CD4-positive, alpha-beta T cell (primary cell): ENCODE measurements around the gene CENPA. TPM values are rescaled to one million over a fixed set of nuclear protein-coding genes. Genes with fewer than 3 reads are reported as not detected.

Experiments used
- ATAC-seq: fragments of 200-7000 bp; cut with Tn5 transposase; one replicate; pipeline ENCODE4 v1.10.0; 2022; ENCODE audit warnings: mild to moderate bottlenecking; ENCODE audit not compliant: poor library complexity
- CTCF ChIA-PET: fragments of 350-600 bp; sonication (Branson Sonifier 250); formaldehyde crosslinking; loops from one replicate; lab custom pipeline; 2021; ENCODE audit warnings: antibody characterized with exemption, inconsistent platforms; lab: Charles Lee
- POLR2A ChIA-PET: fragments of 350-600 bp; sonication (Branson Sonifier 250); formaldehyde crosslinking; loops from one replicate; lab custom pipeline; 2021; ENCODE audit warnings: antibody characterized with exemption, inconsistent platforms; lab: Charles Lee
- DNase-seq, 14 experiments: peaks; one replicate each; pipeline ENCODE4 v3.0.0-alpha.2; 2013 to 2020; ENCODE audit warnings: mixed read lengths in 2 of 14
- H3K27ac ChIP-seq, 2 donors: one replicate each; pipeline versions ENCODE4 v1.5.1 to v1.7.0; 2013; ENCODE audit warnings: low read length in 2 of 2, low read depth in 1 of 2, mild to moderate bottlenecking in 1 of 2
- H3K27me3 ChIP-seq, 2 experiments: 1 replicate in 1 of 2; 2 replicates in 1 of 2; pipeline versions ENCODE4 v1.6.1 to v1.7.0; 2013; ENCODE audit warnings: low read length in 2 of 2, control low read depth in 1 of 2, mild to moderate bottlenecking in 1 of 2, moderate library complexity in 1 of 2; ENCODE audit not compliant: insufficient read depth in 2 of 2, control insufficient read depth in 1 of 2
- H3K36me3 ChIP-seq: one replicate; pipeline ENCODE4 v1.6.1; 2013; ENCODE audit warnings: low read length, control low read depth; ENCODE audit not compliant: insufficient read depth
- H3K4me1 ChIP-seq: one replicate; pipeline ENCODE4 v1.6.1; 2013; ENCODE audit warnings: low read length, control low read depth; ENCODE audit not compliant: insufficient read depth
- H3K4me3 ChIP-seq: one replicate; pipeline ENCODE4 v1.5.1; 2013; ENCODE audit warnings: mild to moderate bottlenecking, low read length, moderate library complexity
- H3K9me3 ChIP-seq, 2 experiments: 1 replicate in 1 of 2; 2 replicates in 1 of 2; pipeline versions ENCODE4 v1.6.1 to v1.7.0; 2013; ENCODE audit warnings: low read length in 2 of 2, mild to moderate bottlenecking in 2 of 2, control low read depth in 1 of 2, moderate library complexity in 1 of 2; ENCODE audit not compliant: control insufficient read depth in 1 of 2, insufficient read depth in 1 of 2
- H3K27ac Mint-ChIP-seq: one replicate; pipeline ENCODE4 v1.8.0; 2020; ENCODE audit warnings: mixed read lengths
- H3K27me3 Mint-ChIP-seq: one replicate; pipeline ENCODE4 v1.8.0; 2021; ENCODE audit warnings: mixed read lengths
- H3K36me3 Mint-ChIP-seq: one replicate; pipeline ENCODE4 v1.8.0; 2021; ENCODE audit warnings: low read depth, mixed read lengths
- H3K4me1 Mint-ChIP-seq: one replicate; pipeline ENCODE4 v1.8.0; 2021; ENCODE audit warnings: low read depth, mixed read lengths
- H3K4me3 Mint-ChIP-seq: one replicate; pipeline ENCODE4 v1.8.0; 2020; ENCODE audit warnings: mild to moderate bottlenecking, mixed read lengths
- H3K9me3 Mint-ChIP-seq: one replicate; pipeline ENCODE4 v1.8.0; 2020; ENCODE audit warnings: mixed read lengths
- intact Hi-C, 2 experiments: fragments of 100-400 bp; cut with DNase I in 1 of 2; cut with micrococcal nuclease in 1 of 2; formaldehyde crosslinking; loops; one replicate each; pipeline versions ENCODE4 v1.15.1 to v1.9.0; 2023 to 2025; cut with DNase I, micrococcal nuclease
- total RNA-seq, 174 experiments: library from RNA in 2 of 174; stranded (reverse) in 2 of 174; gene quantifications; one replicate each; pipeline ENCODE4 v1.2.3 and lab custom pipeline; 2021 to 2026
- TF ChIP-seq, protein P1 (sequence below): fragments of 200-600 bp; IDR thresholded peaks from one replicate; pipeline ENCODE4 v1.8.0; 2022; ENCODE audit warnings: antibody characterized with exemption, mild to moderate bottlenecking

The CENPA gene
- total RNA-seq, 2 experiments from 2014 or later, result 1.0 to 1.1 TPM

DNA sequence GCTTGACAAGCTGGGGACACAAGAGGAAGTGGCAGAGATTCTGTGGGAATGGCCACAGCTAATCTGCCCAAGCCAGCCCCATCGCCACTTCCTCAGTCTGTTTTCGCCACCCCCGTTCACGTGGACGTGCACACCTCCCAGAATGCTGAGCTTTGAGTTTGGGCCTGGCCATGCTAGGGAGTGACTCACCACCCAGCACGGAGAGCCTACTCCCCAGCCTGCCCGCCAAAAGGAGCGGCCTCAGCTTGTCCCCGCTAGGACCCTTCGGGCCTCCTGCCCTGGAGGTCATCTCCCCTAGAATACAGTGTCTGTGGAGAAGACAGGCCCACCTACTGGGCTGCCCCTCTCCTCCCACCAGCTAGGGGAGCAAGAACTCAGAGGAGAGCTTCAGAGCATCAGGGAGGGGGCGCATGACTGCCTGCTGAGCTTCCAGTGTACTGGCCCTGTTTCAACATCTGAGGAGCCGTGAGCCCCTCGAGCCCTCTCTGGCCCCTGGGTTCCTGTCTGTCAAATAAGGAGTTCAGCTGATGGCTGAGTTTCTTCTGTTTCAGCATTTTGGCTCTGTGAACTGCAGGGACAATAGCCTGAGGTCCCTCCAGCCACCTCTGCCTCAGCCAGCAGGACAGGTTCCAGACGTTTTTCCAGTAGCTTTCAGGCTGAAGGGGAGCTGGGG lies 16.6 kb upstream of the CENPA start:
- H3K27me3 ChIP-seq, result no peaks in the 10 kb centered on the region
- H3K4me1 Mint-ChIP-seq, result peaks cover 81% of the 10 kb centered on the region
- H3K27ac ChIP-seq, result peak overlapping the region in 1 of 2 donors; percentile 13
- H3K4me3 ChIP-seq, result no peak overlapping the region
- peaks cover 74% of the 10 kb centered on the region for H3K4me1 ChIP-seq
- H3K4me3 Mint-ChIP-seq, result peak overlapping the region; percentile 25
- ChIA-PET CTCF (no interaction called here), POLR2A (no interaction called here)
- no peaks in the 10 kb centered on the region for H3K9me3 ChIP-seq
- peaks cover 12% of the 10 kb centered on the region for H3K36me3 ChIP-seq
- ATAC-seq, result no peak
- peak in 4 of 14 experiments; percentile 9 to 77 (median 64) for DNase-seq
- intact Hi-C loops, result loop anchor here in 1 of 2 experiments (10.0 kb wide), 1 partner anchor 1126 kb away; the partner anchor contains the start of genes BABAM2 and RBKS
- H3K27ac Mint-ChIP-seq, result peak overlapping the region; percentile 92
- peaks cover 23% of the 10 kb centered on the region for H3K36me3 Mint-ChIP-seq
- H3K9me3 Mint-ChIP-seq, result no peaks in the 10 kb centered on the region
- no peaks in the 10 kb centered on the region for H3K27me3 Mint-ChIP-seq
- TF ChIP-seq, protein P1, sequence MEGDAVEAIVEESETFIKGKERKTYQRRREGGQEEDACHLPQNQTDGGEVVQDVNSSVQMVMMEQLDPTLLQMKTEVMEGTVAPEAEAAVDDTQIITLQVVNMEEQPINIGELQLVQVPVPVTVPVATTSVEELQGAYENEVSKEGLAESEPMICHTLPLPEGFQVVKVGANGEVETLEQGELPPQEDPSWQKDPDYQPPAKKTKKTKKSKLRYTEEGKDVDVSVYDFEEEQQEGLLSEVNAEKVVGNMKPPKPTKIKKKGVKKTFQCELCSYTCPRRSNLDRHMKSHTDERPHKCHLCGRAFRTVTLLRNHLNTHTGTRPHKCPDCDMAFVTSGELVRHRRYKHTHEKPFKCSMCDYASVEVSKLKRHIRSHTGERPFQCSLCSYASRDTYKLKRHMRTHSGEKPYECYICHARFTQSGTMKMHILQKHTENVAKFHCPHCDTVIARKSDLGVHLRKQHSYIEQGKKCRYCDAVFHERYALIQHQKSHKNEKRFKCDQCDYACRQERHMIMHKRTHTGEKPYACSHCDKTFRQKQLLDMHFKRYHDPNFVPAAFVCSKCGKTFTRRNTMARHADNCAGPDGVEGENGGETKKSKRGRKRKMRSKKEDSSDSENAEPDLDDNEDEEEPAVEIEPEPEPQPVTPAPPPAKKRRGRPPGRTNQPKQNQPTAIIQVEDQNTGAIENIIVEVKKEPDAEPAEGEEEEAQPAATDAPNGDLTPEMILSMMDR, result no peak

DNA sequence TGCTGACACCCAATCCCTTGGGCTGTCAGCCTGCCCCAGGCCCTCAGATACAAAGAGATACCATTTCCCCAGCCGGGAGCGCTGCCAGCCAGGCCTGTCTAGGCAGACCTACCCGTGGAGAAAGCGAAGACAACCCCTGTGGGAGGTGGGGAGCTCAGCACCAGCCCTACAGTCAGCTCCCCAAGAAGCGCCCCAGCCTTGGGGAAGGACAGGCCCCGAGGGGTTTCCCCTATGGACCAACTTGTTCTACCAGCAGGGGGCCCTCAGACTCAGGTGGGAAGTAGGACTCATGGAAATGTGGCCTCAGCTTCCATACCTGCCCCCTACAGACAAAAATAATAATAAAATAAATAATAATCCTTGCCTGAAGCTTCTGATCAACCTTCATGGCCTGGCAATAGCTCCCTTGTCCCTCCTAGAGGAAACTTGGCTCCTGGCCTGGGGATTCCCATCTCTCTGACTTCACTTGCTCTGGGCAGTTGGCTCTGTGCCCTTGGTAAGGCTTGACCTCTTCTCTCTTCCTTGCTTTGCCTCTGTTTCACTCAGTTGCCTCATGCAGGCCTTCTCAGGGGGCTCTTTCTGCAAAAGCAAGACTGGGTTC lies 14.8 kb upstream of the CENPA start:
- peaks cover 57% of the 10 kb centered on the region for H3K4me1 ChIP-seq
- H3K9me3 ChIP-seq, result no peaks in the 10 kb centered on the region
- ATAC-seq, result no peak
- CTCF ChIA-PET, result interaction anchor here (0.7 kb wide), 1 partner anchor 14 kb away, joined by 3 read pairs; the partner anchor contains the start of gene CENPA
- H3K9me3 Mint-ChIP-seq, result no peaks in the 10 kb centered on the region
- peak overlapping the region; percentile 92 for H3K27ac Mint-ChIP-seq
- peaks cover 30% of the 10 kb centered on the region for H3K36me3 ChIP-seq
- H3K4me3 Mint-ChIP-seq, result no peak overlapping the region
- intact Hi-C loops, result no loop called here
- no peaks in the 10 kb centered on the region for H3K27me3 ChIP-seq
- no peak overlapping the region for H3K4me3 ChIP-seq
- POLR2A ChIA-PET, result interaction anchor here (0.7 to 0.8 kb wide), 2 partner anchors 11 to 297 kb away, joined by 3 to 5 read pairs; no protein-coding TSS in a partner anchor
- H3K36me3 Mint-ChIP-seq, result peaks cover 32% of the 10 kb centered on the region
- DNase-seq, result peak in 6 of 14 experiments; percentile 20 to 69 (median 30)
- H3K27ac ChIP-seq, result peak overlapping the region in 1 of 2 donors; percentile 18
- TF ChIP-seq, protein P1, result peak; percentile 11
- no peaks in the 10 kb centered on the region for H3K27me3 Mint-ChIP-seq
- H3K4me1 Mint-ChIP-seq, result peaks cover 67% of the 10 kb centered on the region

DNA sequence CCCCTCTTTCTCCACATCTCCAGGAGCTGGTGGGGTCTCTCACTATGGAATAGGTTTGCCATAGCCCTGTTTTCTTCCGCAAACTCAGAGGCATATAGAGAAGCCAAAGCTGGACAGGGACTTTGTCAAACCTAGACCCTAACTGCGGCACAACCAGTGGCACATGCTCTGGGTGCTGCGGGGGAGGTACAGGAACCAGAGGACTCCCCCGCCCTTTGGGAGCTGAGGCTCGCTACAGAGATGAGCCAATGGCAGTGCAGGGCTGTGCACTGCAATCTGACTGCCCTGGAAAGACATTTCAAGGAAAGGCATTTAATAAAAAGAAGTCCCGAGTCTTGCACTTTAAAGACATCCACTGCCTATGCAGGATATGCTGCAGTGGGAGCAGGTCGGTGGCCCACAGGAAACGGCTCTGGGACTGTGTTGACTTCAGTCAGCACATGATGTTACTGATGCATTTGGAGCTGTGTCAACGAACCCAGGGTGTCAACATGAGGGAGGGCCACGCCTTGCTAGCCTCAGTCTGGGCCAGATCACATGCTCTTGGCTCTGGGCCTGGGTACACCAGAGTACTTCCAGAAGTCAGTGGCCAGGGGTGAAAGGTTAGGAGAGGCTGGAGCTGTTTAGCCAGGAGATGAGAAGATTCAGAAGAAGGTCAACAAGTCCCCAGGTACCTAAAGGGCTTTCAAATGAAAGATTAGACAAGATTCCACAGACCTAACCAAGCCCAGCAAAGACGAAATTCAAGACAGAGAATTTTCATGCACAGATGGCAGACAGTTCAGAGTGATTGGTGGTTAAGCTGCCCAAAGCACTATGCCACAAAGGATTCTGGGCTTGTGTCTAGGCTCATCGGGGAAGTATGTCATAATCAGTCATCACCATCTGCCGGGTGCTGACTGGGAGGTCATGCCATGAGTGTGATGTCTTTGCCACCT lies 13.5 kb upstream of the CENPA start:
- Mint-ChIP-seq H3K36me3 (peaks cover 45% of the 10 kb centered on the region), H3K4me1 (peaks cover 56% of the 10 kb centered on the region), H3K27me3 (no peaks in the 10 kb centered on the region), H3K9me3 (no peaks in the 10 kb centered on the region), H3K4me3 (peak overlapping the region; percentile 26), H3K27ac (peak overlapping the region; percentile 92)
- intact Hi-C loops, result no loop called here
- Histone ChIP-seq H3K9me3 (no peaks in the 10 kb centered on the region), H3K36me3 (peaks cover 42% of the 10 kb centered on the region), H3K4me3 (no peak overlapping the region), H3K27me3 (no peaks in the 10 kb centered on the region), H3K27ac (peak overlapping the region; percentile 18 to 68), H3K4me1 (peaks cover 47% of the 10 kb centered on the region)
- TF ChIP-seq, protein P1, result no peak
- DNase-seq (peak in 11 of 14 experiments; percentile 21 to 72 (median 33)), ATAC-seq (peak; percentile 85)
- POLR2A ChIA-PET, result interaction anchor here (0.8 to 1.2 kb wide), 4 partner anchors 9 to 891 kb away, joined by 3 to 5 read pairs (median 4); partner anchors contain the start of genes CENPA, SLC4A1AP and SUPT7L
- CTCF ChIA-PET, result interaction anchor here (0.5 kb wide), 1 partner anchor 301 kb away, joined by 3 read pairs; no protein-coding TSS in a partner anchor
